Fibroblast of mammary gland (primary cell): ENCODE results near the gene PHF1.

Experiments used
- DNase-seq: peaks from one replicate; pipeline ENCODE4 v3.0.0-alpha.2; 2010; ENCODE audit warnings: low read depth
- H3K4me3 ChIP-seq: 2 replicates; pipeline ENCODE4 v1.5.1; 2011; ENCODE audit warnings: low read depth, mild to moderate bottlenecking, low read length, moderate library complexity; ENCODE audit not compliant: control insufficient read depth
- CTCF ChIP-seq: conservative IDR thresholded peaks from 2 replicates; pipeline ENCODE4 v1.5.1; 2011; ENCODE audit warnings: low read depth, low read length, inconsistent platforms; ENCODE audit not compliant: control insufficient read depth, insufficient read depth

PHF1 gene

GRCh38 chr6:33443619-33444504, 33.0 kb downstream of the PHF1 start:
- H3K4me3 ChIP-seq = no peak overlapping the region
- no peak for TF ChIP-seq CTCF
- DNase-seq = no peak

GRCh38 chr6:33445119-33445603, 34.3 kb downstream of the PHF1 start:
- no peak for DNase-seq
- no peak for TF ChIP-seq CTCF
- no peak overlapping the region for H3K4me3 ChIP-seq

- no peak overlapping the region for H3K4me3 ChIP-seq
- DNase-seq = no peak
- no peak for TF ChIP-seq CTCF
Measured at GRCh38 chr6:33446356-33446755, 35.5 kb downstream of the PHF1 start.

- TF ChIP-seq CTCF = no peak
- H3K4me3 ChIP-seq = no peak overlapping the region
- DNase-seq = no peak
Measured at GRCh38 chr6:33450434-33450833, 39.6 kb downstream of the PHF1 start.

GRCh38 chr6:33451606-33452005, 40.8 kb downstream of the PHF1 start:
- DNase-seq = no peak
- TF ChIP-seq CTCF = no peak
- H3K4me3 ChIP-seq = no peak overlapping the region

- no peak for DNase-seq
- no peak for TF ChIP-seq CTCF
- H3K4me3 ChIP-seq = no peak overlapping the region
Measured at GRCh38 chr6:33452496-33452895, 41.7 kb downstream of the PHF1 start.
